Glutamatergic neuron (in vitro differentiated cells): Measurements from ENCODE around the gene SLC22A4. TPM values are rescaled to one million over a fixed set of nuclear protein-coding genes. Genes with fewer than 3 reads are reported as not detected.

Experiments used
- DNase-seq: peaks from one replicate; pipeline ENCODE4 v3.0.0; 2022
- H3K27ac Mint-ChIP-seq: one replicate; pipeline ENCODE4 v1.8.0; 2020; ENCODE audit warnings: mild to moderate bottlenecking, mixed read lengths, inconsistent platforms; ENCODE audit not compliant: unreplicated experiment
- H3K27me3 Mint-ChIP-seq: one replicate; pipeline ENCODE4 v1.8.0; 2020; ENCODE audit warnings: mild to moderate bottlenecking, moderate library complexity, mixed read lengths, inconsistent platforms; ENCODE audit not compliant: unreplicated experiment
- H3K36me3 Mint-ChIP-seq: one replicate; pipeline ENCODE4 v1.8.0; 2020; ENCODE audit warnings: mild to moderate bottlenecking, mixed read lengths, inconsistent platforms; ENCODE audit not compliant: unreplicated experiment
- H3K4me1 Mint-ChIP-seq: one replicate; pipeline ENCODE4 v1.8.0; 2020; ENCODE audit warnings: mild to moderate bottlenecking, low read depth, mixed read lengths, inconsistent platforms; ENCODE audit not compliant: unreplicated experiment
- H3K4me3 Mint-ChIP-seq: one replicate; pipeline ENCODE4 v1.8.0; 2020; ENCODE audit warnings: mild to moderate bottlenecking, mixed read lengths, inconsistent platforms; ENCODE audit not compliant: unreplicated experiment
- H3K9me3 Mint-ChIP-seq: one replicate; pipeline ENCODE4 v1.8.0; 2020; ENCODE audit warnings: mild to moderate bottlenecking, moderate library complexity, mixed read lengths, inconsistent platforms; ENCODE audit not compliant: unreplicated experiment
- CTCF ChIP-seq: fragments of 200-600 bp; sonication (generic); IDR thresholded peaks from one replicate; pipeline ENCODE4 v1.5.0; 2021; ENCODE audit not compliant: partially characterized antibody, unreplicated experiment
- total RNA-seq: library from RNA; stranded (reverse); fragmentation: NEBNext Ultra II Directional; extraction: Animal tissue kit (Norgen Biotek cat#: 25700); gene quantifications from one replicate; pipeline ENCODE4 v1.2.1, GENCODE V29; 2021; ENCODE audit not compliant: unreplicated experiment

The SLC22A4 gene
- total RNA-seq, 1 donor from 2014 or later: 0.37 TPM

DNA sequence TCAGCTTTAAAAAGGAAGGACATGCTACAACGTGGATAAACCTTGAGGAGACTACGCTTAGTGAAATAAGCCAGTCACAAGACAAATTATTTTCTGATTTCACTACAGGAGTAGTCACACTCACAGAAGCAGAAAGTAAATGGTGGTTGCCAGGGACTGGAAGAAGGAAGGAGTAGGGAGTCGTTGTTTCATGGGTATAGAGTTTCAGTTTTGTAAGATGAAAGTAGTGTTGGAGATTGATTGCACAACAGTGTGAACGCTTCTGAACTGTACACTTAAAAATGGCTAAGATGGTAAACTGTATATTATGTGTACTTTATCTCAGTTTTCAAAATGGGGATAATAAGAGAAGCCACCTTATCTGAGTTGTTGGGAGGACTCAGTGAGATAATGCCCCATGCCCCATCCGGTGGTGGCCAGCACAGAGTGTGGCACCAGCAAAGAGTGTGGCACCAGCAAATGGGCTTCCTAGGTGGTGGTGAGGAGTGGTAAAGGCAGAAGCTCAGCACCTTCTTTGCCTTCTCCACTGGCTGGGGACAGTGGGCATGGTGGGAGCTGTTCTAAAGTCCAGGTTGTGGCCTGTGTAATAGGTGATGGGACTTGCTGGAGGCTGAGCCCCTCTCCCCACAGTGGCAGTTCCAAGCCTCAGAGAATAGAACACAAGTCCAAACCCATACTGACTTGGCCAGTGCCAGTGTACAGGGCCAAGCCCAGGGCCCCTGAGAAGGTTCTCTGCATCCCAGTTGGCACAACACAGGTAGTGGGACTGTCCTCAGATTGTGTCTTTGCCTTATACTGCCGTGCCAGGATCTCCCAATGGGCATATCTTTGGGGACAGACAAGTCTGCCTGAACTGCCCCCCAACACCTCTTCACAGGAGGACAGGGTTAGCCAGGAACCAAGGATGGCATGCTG is 4.4 kb downstream of the SLC22A4 start:
- Mint-ChIP-seq H3K27ac (no peak overlapping the region), H3K27me3 (peaks cover 7% of the 10 kb centered on the region), H3K36me3 (no peaks in the 10 kb centered on the region), H3K4me1 (peaks cover 9% of the 10 kb centered on the region), H3K4me3 (no peak overlapping the region), H3K9me3 (peaks cover 5% of the 10 kb centered on the region)
- no peak for TF ChIP-seq CTCF
- DNase-seq: no peak

DNA sequence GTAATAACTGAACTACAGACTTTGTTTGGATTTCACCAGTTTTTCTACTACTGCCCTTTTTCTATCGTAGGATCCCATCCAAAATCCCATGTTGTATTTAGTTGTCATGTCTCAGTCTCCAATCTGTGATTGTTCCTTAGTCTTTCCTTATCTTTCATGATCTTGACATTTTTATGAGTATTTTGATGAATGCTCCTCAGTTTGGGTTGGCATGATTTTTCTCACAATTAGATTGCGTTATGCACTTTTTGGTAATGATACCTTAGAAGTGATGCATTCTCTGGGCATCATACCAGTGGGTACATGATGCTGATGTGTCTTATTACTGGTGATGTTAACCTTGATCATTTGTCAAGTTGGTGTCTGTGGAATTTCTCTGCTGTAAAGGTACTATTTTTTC is 5.7 kb downstream of the SLC22A4 start:
- TF ChIP-seq CTCF: no peak
- Mint-ChIP-seq H3K9me3 (peaks cover 7% of the 10 kb centered on the region), H3K27ac (no peak overlapping the region), H3K4me3 (no peak overlapping the region), H3K27me3 (peaks cover 4% of the 10 kb centered on the region), H3K4me1 (peaks cover 8% of the 10 kb centered on the region), H3K36me3 (peaks cover under 1% of the 10 kb centered on the region)
- DNase-seq: no peak

DNA sequence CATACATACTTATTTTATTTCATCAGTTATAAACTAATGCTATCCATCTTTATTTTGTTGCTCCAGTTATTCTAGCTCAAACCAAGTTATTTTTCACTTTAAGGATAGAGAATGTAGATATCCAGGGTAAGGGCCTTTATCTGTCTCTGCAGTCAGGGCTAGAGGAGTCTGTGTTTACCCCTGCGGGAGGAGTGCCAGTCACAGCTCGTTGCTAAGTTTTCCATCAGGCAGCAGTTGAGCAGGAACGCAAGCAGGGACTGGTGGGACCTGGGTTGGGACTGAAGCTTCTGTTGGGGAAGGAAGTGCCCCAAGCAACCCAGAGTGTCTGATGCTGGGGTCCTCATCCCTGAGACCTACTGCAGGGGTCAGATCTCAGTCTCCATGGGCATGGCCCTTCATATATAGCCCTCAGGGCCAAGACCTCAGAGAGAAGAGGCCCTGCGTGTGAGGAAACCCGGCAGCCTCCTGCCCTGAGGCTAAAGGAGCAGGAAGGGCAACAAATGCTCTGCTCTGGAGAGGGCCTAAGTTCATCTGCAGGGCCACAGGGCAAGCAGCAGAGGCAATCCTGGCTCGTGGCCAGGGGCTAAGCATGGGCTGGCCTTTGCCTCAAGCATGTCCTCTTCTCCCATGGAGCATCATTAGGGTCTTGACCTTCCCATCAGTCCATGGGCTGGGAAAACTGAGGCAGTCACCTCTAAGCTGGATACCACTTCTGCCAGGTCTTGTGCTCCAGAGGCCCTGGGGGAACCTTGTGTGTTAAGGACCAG is 6.6 kb downstream of the SLC22A4 start:
- Mint-ChIP-seq H3K36me3 (peaks cover 7% of the 10 kb centered on the region), H3K4me1 (peaks cover 5% of the 10 kb centered on the region), H3K27me3 (peaks cover 2% of the 10 kb centered on the region), H3K4me3 (no peak overlapping the region), H3K27ac (no peak overlapping the region), H3K9me3 (peaks cover 5% of the 10 kb centered on the region)
- TF ChIP-seq CTCF: no peak
- no peak for DNase-seq

- H3K4me1 Mint-ChIP-seq: peaks cover 4% of the 10 kb centered on the region
- no peak overlapping the region for H3K27ac Mint-ChIP-seq
- no peak overlapping the region for H3K4me3 Mint-ChIP-seq
- H3K36me3 Mint-ChIP-seq: peaks cover 7% of the 10 kb centered on the region
- no peak for TF ChIP-seq CTCF
- DNase-seq: no peak
- peaks cover 2% of the 10 kb centered on the region for H3K27me3 Mint-ChIP-seq
- peaks cover 2% of the 10 kb centered on the region for H3K9me3 Mint-ChIP-seq
Observed at GRCh38 chr5:132301344-132302271, 7.4 kb downstream of the SLC22A4 start.
